ENCODE data around the gene SLC16A4.
"Not testable (repeated sequence)": the region's sequence is repeated elsewhere in the genome, so short reads cannot be mapped to it uniquely, and the experiment has no call there.

Gene SLC16A4

GRCh38 chr1:110408488-110408887 lies 17.7 kb upstream of the SLC16A4 start:
- no peak for DNase-seq (ENCODE audit: low read depth in 2 of 2)

- peak; percentile 77 to 79 for DNase-seq (ENCODE audit: low read depth in 2 of 2)
Measured at GRCh38 chr1:110407260-110408210, 16.7 kb upstream of the SLC16A4 start, which contains the start of gene LAMTOR5. Gene LAMTOR5, minus strand, starts transcription at chr1:110407694. Its CDS starts 74 bp downstream, at chr1:110407620.

DNA sequence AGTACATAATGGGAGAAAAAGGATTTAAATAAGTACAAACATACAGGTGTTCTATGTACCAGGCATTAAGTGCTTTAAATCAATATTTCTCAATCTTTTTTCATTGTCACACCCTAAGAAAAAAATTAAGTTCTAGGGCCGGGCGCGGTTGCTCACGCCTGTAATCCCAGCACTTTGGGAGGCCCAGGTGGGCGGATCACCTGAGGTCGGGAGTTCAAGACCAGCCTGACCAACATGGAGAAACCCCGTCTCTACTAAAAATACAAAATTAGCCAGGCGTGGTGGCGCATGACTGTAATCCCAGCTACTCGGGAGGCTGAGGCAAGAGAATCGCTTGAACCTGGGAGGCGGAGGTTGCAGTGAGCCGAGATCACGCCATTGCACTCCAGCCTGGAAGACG lies 15.6 kb upstream of the SLC16A4 start:
- DNase-seq (ENCODE audit: low read depth in 2 of 2) = not testable (repeated sequence)

GRCh38 chr1:110404401-110404800 lies 13.6 kb upstream of the SLC16A4 start:
- no peak for DNase-seq (ENCODE audit: low read depth in 2 of 2)

- no peak for DNase-seq (ENCODE audit: low read depth in 2 of 2)
Measured at GRCh38 chr1:110403805-110404204, 13.0 kb upstream of the SLC16A4 start.

DNA sequence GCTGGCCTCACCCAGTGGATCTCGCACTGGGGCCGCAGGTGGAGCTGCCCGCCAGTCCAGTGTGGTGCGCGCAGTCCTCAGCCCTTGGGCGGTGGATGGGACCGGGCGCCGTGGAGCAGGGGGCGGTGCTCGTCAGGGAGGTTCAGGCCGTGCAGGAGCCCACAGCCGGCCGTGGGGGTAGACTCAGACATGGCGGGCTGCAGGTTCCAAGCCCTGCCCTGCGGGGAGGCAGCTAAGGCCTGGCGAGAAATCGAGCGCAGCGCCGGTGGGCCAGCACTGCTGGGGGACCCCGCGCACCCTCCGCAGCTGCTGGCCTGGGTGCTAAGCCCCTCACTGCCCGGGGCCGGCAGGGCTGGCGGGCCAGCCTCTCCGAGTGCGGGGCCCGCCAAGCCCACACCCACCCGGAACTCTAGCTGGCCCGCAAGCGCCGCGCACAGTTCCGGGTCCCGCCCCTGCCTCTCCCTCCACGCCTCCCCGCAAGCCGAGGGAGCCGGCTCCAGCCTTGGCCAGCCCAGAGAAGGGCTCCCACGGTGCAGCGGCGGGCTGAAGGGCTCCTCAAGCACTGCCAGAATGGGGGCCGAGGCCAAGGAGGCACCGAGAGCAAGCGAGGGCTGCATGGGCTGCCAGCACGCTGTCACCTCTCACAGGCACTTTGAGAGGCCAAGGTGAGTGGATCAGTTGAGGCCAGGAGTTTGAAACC lies 5.6 kb upstream of the SLC16A4 start:
- DNase-seq (ENCODE audit: low read depth in 2 of 2) = not testable (repeated sequence)

GRCh38 chr1:110394493-110394820 lies 3.6 kb upstream of the SLC16A4 start:
- DNase-seq (ENCODE audit: low read depth in 2 of 2) = no peak

DNA sequence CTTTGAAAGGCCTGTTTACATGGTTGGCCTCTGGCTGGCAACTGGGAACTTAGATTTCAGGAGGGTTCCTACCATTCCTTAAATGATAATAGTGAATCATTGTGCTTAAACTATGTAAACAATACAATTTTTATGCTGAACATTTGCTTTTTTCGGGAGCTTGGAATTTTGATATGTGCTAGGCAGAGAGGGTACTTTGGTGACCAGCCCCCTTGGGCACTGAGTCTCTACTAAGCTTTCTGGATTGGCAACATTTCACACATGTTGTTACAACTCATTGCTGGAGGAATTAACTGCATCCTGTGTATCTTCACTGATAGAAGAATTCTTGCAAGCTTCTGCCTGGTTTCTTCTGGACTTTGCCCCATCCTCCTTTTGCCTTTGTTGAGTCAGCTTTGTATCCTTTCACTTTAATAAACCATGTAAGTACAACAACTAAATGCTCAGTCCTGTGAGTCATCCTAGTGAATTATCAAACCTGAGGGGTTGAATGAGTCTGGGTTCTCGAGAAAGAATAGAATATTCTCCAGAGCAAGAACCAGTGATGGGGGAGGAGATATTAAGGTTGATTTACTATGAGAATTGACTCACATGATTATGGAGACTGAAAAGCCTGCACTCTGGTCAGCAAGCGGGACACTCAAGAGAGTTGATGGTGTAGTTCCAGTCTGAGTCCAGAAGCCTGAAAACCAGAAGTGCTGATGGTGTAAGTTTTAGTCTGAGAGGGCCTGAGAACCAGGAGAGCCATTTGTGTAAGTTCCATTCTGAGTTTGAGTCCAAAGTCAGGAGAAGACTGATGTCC lies 3.1 kb upstream of the SLC16A4 start:
- no peak for DNase-seq (ENCODE audit: low read depth in 2 of 2)

DNA sequence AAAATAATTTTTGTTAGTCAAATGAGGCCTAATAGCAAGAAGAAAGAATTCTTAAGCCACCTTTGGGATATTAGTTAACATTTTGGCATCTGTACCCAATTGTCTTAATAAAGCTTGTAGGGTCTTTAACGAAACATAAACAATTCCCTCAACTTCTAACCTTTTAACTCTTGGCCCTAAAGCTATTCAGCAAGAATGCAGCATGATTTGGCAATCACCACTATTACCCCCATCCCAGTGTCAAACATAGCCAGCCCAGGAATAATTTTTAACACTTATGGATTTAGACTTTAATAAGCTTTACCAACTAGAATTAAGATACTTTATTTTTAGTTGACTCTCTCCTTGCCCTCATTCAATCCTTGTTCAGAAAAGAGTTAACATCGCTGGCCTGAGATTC lies 2.5 kb upstream of the SLC16A4 start:
- DNase-seq (ENCODE audit: low read depth in 2 of 2) = no peak

DNA sequence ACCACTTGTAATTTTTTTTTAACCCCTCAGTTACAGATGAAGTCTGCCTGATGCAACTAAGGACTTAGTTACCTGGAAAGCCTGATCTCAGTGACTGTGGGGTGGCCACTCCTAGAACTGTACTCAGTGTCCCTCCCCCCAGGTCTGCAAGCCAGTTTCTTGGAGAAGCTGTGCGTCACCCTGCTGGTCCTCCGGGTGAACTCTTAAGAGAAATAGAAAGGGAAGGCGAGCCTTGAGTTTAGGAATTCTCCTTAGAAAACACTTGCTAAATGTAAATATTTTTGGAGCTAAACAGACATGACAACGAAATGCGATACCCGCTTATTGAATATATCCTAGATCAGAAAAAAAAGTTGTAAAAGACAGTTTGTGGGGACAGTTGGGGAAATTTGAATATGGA lies 730 bp downstream of the SLC16A4 start:
- no peak for DNase-seq (ENCODE audit: low read depth in 2 of 2)

DNA sequence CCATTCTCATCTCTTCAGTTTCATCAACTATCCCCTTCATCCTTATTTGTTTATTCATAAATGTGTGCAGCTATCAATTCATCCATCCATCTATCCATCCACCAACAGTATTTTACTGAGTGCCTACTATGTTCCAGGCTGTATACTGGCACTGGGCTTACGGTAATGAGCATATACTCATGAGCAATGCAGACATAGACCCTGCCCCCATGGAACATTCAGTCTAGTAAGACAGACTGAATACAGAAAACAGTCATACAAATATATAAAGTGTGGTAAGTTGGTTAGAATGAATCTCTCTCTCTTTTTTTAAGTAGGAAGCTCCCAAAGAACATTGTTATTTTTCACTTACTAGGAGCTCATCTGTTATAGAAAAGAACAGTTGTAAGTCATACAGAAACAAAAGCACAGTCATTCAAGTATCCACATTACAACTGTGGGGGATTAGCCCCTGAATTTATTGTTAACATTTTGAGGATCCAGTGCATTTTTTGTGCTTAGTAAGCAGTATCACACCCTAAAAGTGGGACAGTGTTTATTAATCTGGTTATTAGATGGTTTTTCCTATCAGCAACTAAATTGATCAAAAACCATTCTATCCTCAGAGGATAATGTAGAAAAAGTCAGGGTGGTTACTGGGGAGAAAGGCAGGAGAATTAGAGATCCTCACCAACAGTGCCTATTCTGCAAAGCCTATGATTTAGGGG lies 3.6 kb downstream of the SLC16A4 start:
- DNase-seq (ENCODE audit: low read depth in 2 of 2) = no peak

DNA sequence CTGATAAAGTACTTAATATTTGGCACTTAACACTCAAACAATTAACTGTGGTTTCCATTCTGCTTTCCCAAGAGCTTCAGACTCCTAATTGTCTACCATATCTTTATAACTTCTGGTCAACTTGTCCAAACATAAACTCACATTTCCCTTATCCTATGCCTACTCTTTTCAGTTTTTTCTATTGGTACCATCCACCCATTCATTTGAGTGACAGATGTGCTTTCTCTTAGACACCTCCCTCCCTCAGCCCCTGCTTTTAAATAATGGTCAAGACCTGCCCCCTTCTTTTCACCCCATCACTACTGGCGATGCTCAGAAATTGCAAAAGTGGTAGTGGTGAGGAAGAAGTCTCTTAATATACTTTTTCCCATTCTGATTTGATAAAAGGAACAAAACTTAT lies 5.5 kb downstream of the SLC16A4 start:
- no peak for DNase-seq (ENCODE audit: low read depth in 2 of 2)

- DNase-seq (ENCODE audit: low read depth in 2 of 2) = no peak
Measured at GRCh38 chr1:110384581-110385321, 6.1 kb downstream of the SLC16A4 start.

GRCh38 chr1:110383251-110383990 lies 7.4 kb downstream of the SLC16A4 start:
- no peak for DNase-seq (ENCODE audit: low read depth in 2 of 2)

DNA sequence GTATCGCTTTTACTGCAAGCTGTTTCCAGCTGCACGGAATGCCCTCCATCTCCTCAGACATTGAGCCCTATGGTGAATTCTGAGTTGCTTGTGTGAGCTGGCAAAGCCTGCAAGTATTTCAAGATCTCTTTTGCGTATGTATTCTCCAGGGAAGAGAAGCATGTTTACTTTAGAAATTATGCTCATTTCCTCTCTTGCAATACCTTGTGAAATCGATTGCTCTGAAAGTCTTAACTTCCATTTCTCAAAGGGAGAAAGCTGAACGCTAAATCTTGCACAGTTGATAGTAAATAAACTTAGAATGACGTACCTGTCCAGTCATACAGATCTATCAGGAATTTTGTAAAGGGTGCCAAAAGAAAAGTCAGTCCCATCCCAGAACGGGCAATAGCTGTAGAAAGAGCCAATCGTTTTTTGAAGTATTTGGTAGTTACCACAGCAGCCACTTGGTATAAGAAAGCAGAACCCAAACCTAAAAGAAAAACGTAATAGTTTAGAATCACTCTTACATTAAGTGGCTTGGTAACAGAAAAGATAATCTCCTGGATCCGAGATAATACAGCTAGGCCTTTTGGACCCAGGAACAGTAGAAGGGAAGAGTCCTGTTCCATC lies 10.0 kb downstream of the SLC16A4 start:
- no peak for DNase-seq (ENCODE audit: low read depth in 2 of 2)

- no peak for DNase-seq (ENCODE audit: low read depth in 2 of 2)
Measured at GRCh38 chr1:110375490-110375889, 15.3 kb downstream of the SLC16A4 start.

DNA sequence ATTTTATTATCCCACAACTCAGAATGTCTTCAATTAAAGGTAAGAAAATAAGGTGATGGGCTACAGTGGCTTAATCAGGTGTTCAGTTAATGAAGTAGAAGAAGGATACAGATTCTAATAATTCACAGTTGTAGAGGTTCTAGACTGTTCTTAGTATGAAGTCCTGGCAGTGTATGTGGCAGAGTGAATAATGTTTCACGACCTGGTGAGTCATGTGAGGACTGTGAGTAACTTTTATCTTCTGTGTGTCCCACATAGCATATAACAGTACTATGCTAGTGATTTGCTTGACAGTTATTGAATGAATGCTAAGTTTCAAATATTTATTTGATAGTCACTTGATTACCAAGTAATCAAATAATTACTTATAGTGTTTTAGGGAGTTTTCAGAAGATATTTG lies 20.0 kb downstream of the SLC16A4 start:
- no peak for DNase-seq (ENCODE audit: low read depth in 2 of 2)

DNA sequence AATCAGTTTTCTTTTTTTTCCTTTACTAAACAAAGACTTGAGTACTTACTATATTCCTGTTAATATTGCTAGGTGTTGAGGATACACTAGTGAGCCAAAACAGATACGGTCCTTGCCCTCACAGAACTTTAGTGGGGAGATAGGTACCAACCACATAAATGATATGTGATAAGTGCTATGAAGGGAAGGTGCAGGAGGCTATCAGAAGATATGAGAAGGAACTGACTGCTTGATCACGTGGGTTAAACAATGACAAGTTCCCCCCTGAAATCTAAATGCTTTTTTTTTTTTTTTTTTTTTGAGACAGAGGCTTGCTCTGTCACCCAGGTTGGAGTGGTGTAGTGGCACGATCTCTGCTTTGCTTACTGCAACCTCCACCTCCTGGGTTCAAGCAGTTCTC lies 26.6 kb downstream of the SLC16A4 start:
- DNase-seq (ENCODE audit: low read depth in 2 of 2) = no peak

DNA sequence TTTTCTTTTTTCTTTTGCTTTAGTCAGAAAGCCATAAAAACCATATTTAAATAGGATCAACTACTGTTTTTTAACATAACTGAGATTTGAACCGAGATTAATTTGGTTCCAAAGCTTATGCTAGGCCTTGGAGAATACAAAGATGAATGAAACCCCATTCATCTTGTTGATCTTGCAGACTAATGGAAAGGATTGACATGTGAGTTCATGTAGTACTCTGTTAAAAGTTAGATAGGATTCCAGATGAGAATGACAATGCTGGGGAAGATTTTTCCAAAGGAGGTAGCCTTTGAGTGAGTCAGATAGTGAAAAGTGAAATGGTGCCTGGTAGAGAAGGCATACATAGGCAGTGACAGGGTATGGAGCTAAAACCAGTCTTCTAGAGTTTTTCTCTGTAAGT lies 29.0 kb downstream of the SLC16A4 start:
- DNase-seq (ENCODE audit: low read depth in 2 of 2) = no peak

- DNase-seq (ENCODE audit: low read depth in 2 of 2) = no peak
Measured at GRCh38 chr1:110360431-110360830, 30.4 kb downstream of the SLC16A4 start.

Measured in stimulated activated CD8-positive, alpha-beta memory T cell treated with anti-CD3 and anti-CD28 coated beads, Interleukin-15, amount 100 ng/mL, for 4 hours (primary cell).